Panc1 (cell line): ENCODE data around the gene SEMA4D. TPM values are rescaled to one million over a fixed set of nuclear protein-coding genes. Genes with fewer than 3 reads are reported as not detected.

Experiments used
- ATAC-seq: fragments of 200-7000 bp; cut with Tn5 transposase; 2 replicates; pipeline ENCODE4 v1.9.1; 2020; ENCODE audit warnings: mild to moderate bottlenecking, moderate library complexity
- BruUV-seq: library from RNA; stranded (reverse); fragments of 400-500 nt; replicated peaks from 2 replicates; lab custom pipeline; 2021; lab: Mats Ljungman, UMichigan
- CTCF ChIA-PET: fragments of 300-600 bp; sonication (Branson Sonifier 250); formaldehyde crosslinking; loops from one replicate; lab custom pipeline; 2022; ENCODE audit warnings: antibody characterized with exemption; lab: Charles Lee
- POLR2A ChIA-PET: fragments of 300-600 bp; sonication (Branson Sonifier 250); formaldehyde crosslinking; loops from one replicate; lab custom pipeline; 2022; ENCODE audit warnings: antibody characterized with exemption; lab: Charles Lee
- DNase-seq: peaks from one replicate; pipeline ENCODE4 v3.0.0-alpha.2; 2010; ENCODE audit warnings: low read depth, low spot score
- H3K27ac ChIP-seq: 2 replicates; pipeline ENCODE4 v1.5.1; 2011; ENCODE audit warnings: mild to moderate bottlenecking, low read length, inconsistent platforms
- H3K27me3 ChIP-seq: fragments of 200-500 bp; sonication (Bioruptor generic); 2 replicates; pipeline ENCODE4 v1.6.0; 2014; ENCODE audit warnings: low read length, inconsistent platforms; ENCODE audit not compliant: control insufficient read depth, insufficient read depth
- H3K36me3 ChIP-seq: fragments of 200-500 bp; sonication (Bioruptor generic); 2 replicates; pipeline ENCODE4 v1.5.1; 2014; ENCODE audit warnings: inconsistent platforms, mild to moderate bottlenecking, low read length, moderate library complexity; ENCODE audit not compliant: control insufficient read depth, insufficient read depth
- H3K4me1 ChIP-seq: 2 replicates; pipeline ENCODE4 v1.5.1; 2011; ENCODE audit warnings: inconsistent platforms, mild to moderate bottlenecking, low read length, moderate library complexity; ENCODE audit not compliant: control insufficient read depth, insufficient read depth
- H3K4me3 ChIP-seq, 2 experiments: 2 replicates each; pipeline ENCODE4 v1.5.1; 2011 to 2012; ENCODE audit warnings: low read depth in 2 of 2, low read length in 2 of 2, mild to moderate bottlenecking in 2 of 2, inconsistent platforms in 1 of 2, moderate library complexity in 1 of 2
- H3K9me3 ChIP-seq: fragments of 200-500 bp; sonication (Bioruptor generic); 2 replicates; pipeline ENCODE4 v1.5.1; 2014; ENCODE audit warnings: low read depth, mild to moderate bottlenecking, inconsistent platforms, low read length, moderate library complexity; ENCODE audit not compliant: control insufficient read depth, insufficient read depth
- POLR2AphosphoS5 ChIP-seq: IDR thresholded peaks from 2 replicates; pipeline ENCODE4 v1.6.1; 2012; ENCODE audit warnings: mild to moderate bottlenecking, low read depth, low read length, moderate library complexity
- REST ChIP-seq, 2 experiments: IDR thresholded peaks; 2 replicates each; pipeline ENCODE4 v1.6.1; 2011 to 2012; ENCODE audit warnings: low read depth in 2 of 2, control low read depth in 1 of 2, low read length in 1 of 2, mild to moderate bottlenecking in 1 of 2, moderate library complexity in 1 of 2; ENCODE audit not compliant: insufficient read depth in 1 of 2
- SIN3A ChIP-seq: IDR thresholded peaks from 2 replicates; pipeline ENCODE4 v1.6.1; 2012; ENCODE audit warnings: low read depth, mild to moderate bottlenecking, low read length, moderate library complexity, borderline replicate concordance; ENCODE audit not compliant: insufficient read depth
- TCF7L2 ChIP-seq: IDR thresholded peaks from 2 replicates; pipeline ENCODE4 v1.6.1; 2011; ENCODE audit warnings: mild to moderate bottlenecking, low read depth, low read length, inconsistent platforms
- in situ Hi-C: cut with HindIII; loops from 2 replicates; pipeline ENCODE4 v1.10.0; 2016; ENCODE audit warnings: low sequenced_read_pairs, low pct_unique_long_range_greater_than_20kb
- intact Hi-C: fragments of 100-400 bp; cut with micrococcal nuclease; formaldehyde crosslinking; loops from one replicate; pipeline ENCODE4 v1.10.0; 2022; ENCODE audit not compliant: unreplicated experiment
- total RNA-seq: library from RNA; stranded (reverse); gene quantifications from one replicate; pipeline ENCODE4 v1.2.1, GENCODE V29; 2021; ENCODE audit not compliant: unreplicated experiment
- TF ChIP-seq, protein P1 (sequence below): fragments of 450-650 bp; IDR thresholded peaks from 2 replicates; pipeline ENCODE4 v1.5.1; 2017; ENCODE audit warnings: mild to moderate bottlenecking

The SEMA4D gene
- total RNA-seq, 1 experiment from 2014 or later: 6.5 TPM

DNA sequence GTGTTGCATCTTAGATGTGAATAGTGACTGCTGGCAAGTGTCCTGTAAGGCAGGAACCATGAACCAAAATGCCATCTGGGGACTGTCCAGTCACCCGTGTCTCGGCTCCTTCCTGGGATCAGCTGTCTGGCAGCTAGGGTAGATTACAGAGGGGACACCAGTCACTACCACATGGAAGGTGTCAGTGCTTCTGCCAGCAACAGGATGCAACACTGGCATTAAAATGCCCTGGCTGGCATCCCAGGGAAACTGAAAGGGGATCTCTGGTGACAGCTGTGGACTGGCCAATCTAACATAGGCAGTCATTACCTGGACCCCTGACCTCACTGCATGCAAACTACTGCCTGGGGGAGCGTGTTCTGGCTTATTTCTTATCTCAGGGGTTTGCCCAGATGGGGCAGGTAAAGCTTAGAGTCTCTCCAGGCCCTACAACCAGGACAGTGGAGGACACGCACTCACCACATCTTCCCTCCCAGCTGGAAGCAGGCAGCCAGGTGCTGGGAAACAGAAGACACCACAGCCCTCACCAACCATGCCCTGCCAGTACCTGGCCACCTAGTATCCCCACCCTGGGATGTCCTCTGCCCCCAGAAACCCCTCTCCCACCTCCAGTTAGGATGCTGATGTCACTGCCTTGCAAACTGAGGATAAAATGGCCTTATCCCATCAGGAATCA lies 83.8 kb downstream of the SEMA4D start:
- H3K4me3 ChIP-seq: no peak overlapping the region
- H3K36me3 ChIP-seq: no peaks in the 10 kb centered on the region
- in situ Hi-C loops: no loop called here
- no peak for TF ChIP-seq REST (IDR thresholded peaks at IDR 0.05; ENCODE audit: insufficient read depth in 1 of 2, low read depth in 2 of 2, low read length in 1 of 2)
- TF ChIP-seq TCF7L2: no peak
- TF ChIP-seq, protein P1, sequence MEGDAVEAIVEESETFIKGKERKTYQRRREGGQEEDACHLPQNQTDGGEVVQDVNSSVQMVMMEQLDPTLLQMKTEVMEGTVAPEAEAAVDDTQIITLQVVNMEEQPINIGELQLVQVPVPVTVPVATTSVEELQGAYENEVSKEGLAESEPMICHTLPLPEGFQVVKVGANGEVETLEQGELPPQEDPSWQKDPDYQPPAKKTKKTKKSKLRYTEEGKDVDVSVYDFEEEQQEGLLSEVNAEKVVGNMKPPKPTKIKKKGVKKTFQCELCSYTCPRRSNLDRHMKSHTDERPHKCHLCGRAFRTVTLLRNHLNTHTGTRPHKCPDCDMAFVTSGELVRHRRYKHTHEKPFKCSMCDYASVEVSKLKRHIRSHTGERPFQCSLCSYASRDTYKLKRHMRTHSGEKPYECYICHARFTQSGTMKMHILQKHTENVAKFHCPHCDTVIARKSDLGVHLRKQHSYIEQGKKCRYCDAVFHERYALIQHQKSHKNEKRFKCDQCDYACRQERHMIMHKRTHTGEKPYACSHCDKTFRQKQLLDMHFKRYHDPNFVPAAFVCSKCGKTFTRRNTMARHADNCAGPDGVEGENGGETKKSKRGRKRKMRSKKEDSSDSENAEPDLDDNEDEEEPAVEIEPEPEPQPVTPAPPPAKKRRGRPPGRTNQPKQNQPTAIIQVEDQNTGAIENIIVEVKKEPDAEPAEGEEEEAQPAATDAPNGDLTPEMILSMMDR: no peak
- TF ChIP-seq SIN3A: no peak
- no peak for TF ChIP-seq POLR2AphosphoS5
- ATAC-seq (no peak), DNase-seq (no peak)
- H3K27ac ChIP-seq: no peak overlapping the region
- no TSS peak for BruUV-seq
- no peaks in the 10 kb centered on the region for H3K9me3 ChIP-seq
- CTCF ChIA-PET: no interaction called here
- intact Hi-C loops: no loop called here
- no peaks in the 10 kb centered on the region for H3K27me3 ChIP-seq
- POLR2A ChIA-PET: no interaction called here
- H3K4me1 ChIP-seq: no peaks in the 10 kb centered on the region

GRCh38 chr9:89412951-89413350 lies 85.0 kb downstream of the SEMA4D start:
- BruUV-seq: no TSS peak
- no peak for DNase-seq
- no peak overlapping the region for H3K4me3 ChIP-seq
- no peak overlapping the region for H3K27ac ChIP-seq
- ChIA-PET CTCF (no interaction called here), POLR2A (no interaction called here)
- no peak for ATAC-seq
- intact Hi-C loops: no loop called here
- no peaks in the 10 kb centered on the region for H3K4me1 ChIP-seq
- no peaks in the 10 kb centered on the region for H3K9me3 ChIP-seq
- TF ChIP-seq TCF7L2 (no peak), SIN3A (no peak), REST (IDR thresholded peaks at IDR 0.05; ENCODE audit: insufficient read depth in 1 of 2, low read depth in 2 of 2, low read length in 1 of 2) (no peak), POLR2AphosphoS5 (no peak)
- TF ChIP-seq, protein P1: no peak
- H3K27me3 ChIP-seq: no peaks in the 10 kb centered on the region
- in situ Hi-C loops: no loop called here
- H3K36me3 ChIP-seq: no peaks in the 10 kb centered on the region
